SK-N-SH (cell line): ENCODE data around the gene IPO9. TPM values are rescaled to one million over a fixed set of nuclear protein-coding genes. Genes with fewer than 3 reads are reported as not detected.
A peak's percentile ranks its signal among the peaks of the same experiment; 100 is the strongest.

Source experiments
- CTCF ChIA-PET: fragments of 300-600, 350-600 bp; formaldehyde crosslinking; extraction: SDS; loops from one replicate; lab custom pipeline; 2021; lab: Yijun Ruan, JAX
- POLR2A ChIA-PET: fragments of 350-600 bp; sonication (Branson Sonifier 250); formaldehyde crosslinking; extraction: SDS; loops from one replicate; lab custom pipeline; 2020; ENCODE audit warnings: antibody characterized with exemption, inconsistent platforms; lab: Yijun Ruan, JAX
- DNase-seq: peaks from one replicate; pipeline ENCODE4 v3.0.0; 2012
- H2AFZ ChIP-seq: fragments of 200-600 bp; sonication (generic); 2 replicates; pipeline ENCODE4 v1.8.1; 2016; ENCODE audit warnings: antibody characterized with exemption, mild to moderate bottlenecking, low read depth
- H3F3A ChIP-seq: fragments of 200-600 bp; sonication (generic); replicated peaks from 2 replicates; pipeline ENCODE3; 2016; ENCODE audit warnings: antibody characterized with exemption, mild to moderate bottlenecking; ENCODE audit not compliant: insufficient read depth
- H3K27ac ChIP-seq, 2 experiments: fragments of 200-500 bp in 1 of 2; fragments of 200-600 bp in 1 of 2; sonication (Bioruptor generic) in 1 of 2; sonication (generic), shearing (Covaris generic) in 1 of 2; 2 replicates each; pipeline versions ENCODE4 v1.5.1 to v1.6.1; 2014 to 2016; ENCODE audit warnings: low read depth in 2 of 2, inconsistent platforms in 1 of 2, low read length in 1 of 2, mild to moderate bottlenecking in 1 of 2, mixed read lengths in 1 of 2
- H3K27me3 ChIP-seq: fragments of 200-600 bp; sonication (generic), shearing (Covaris generic); 2 replicates; pipeline ENCODE4 v1.6.1; 2016; ENCODE audit warnings: mixed run types; ENCODE audit not compliant: insufficient read depth
- H3K36me3 ChIP-seq, 2 experiments: fragments of 200-500 bp in 1 of 2; fragments of 200-600 bp in 1 of 2; sonication (Bioruptor generic) in 1 of 2; sonication (generic) in 1 of 2; replicated peaks in 1 of 2; 2 replicates each; pipeline versions ENCODE3 to v1.5.1; 2014 to 2016; ENCODE audit warnings: low read length in 1 of 2, mild to moderate bottlenecking in 1 of 2; ENCODE audit not compliant: insufficient read depth in 2 of 2, control insufficient read depth in 1 of 2
- H3K4me1 ChIP-seq, 2 experiments: fragments of 200-500 bp in 1 of 2; fragments of 200-600 bp in 1 of 2; sonication (Bioruptor generic) in 1 of 2; sonication (generic), shearing (Covaris generic) in 1 of 2; 2 replicates each; pipeline versions ENCODE4 v1.5.1 to v1.6.1; 2014 to 2016; ENCODE audit warnings: low read depth in 1 of 2, low read length in 1 of 2, mixed run types in 1 of 2; ENCODE audit not compliant: insufficient read depth in 2 of 2, control insufficient read depth in 1 of 2
- H3K4me2 ChIP-seq: fragments of 200-600 bp; sonication (generic), shearing (Covaris generic); 2 replicates; pipeline ENCODE4 v1.6.1; 2017; ENCODE audit warnings: mixed run types
- H3K4me3 ChIP-seq, 2 experiments: fragments of 200-500 bp in 1 of 2; fragments of 200-600 bp in 1 of 2; sonication (Bioruptor generic) in 1 of 2; sonication (generic), shearing (Covaris generic) in 1 of 2; 2 replicates each; pipeline versions ENCODE4 v1.5.1 to v1.8.1; 2014 to 2016; ENCODE audit warnings: low read depth in 2 of 2, inconsistent platforms in 1 of 2, low read length in 1 of 2, mild to moderate bottlenecking in 1 of 2, mixed read lengths in 1 of 2, moderate library complexity in 1 of 2
- H3K79me2 ChIP-seq: fragments of 200-600 bp; sonication (generic); 2 replicates; pipeline ENCODE4 v1.8.1; 2017; ENCODE audit warnings: mild to moderate bottlenecking; ENCODE audit not compliant: insufficient read depth
- H3K9ac ChIP-seq: fragments of 200-600 bp; sonication (generic); 2 replicates; pipeline ENCODE4 v1.6.1; 2017; ENCODE audit warnings: mixed run types
- H3K9me2 ChIP-seq: fragments of 200-600 bp; sonication (generic); 2 replicates; pipeline ENCODE4 v1.6.1; 2017; ENCODE audit warnings: mixed run types
- H3K9me3 ChIP-seq: fragments of 200-600 bp; sonication (generic); 2 replicates; pipeline ENCODE4 v1.6.1; 2017; ENCODE audit warnings: mixed run types, mild to moderate bottlenecking, moderate library complexity
- H4K20me1 ChIP-seq: fragments of 200-600 bp; sonication (generic); 2 replicates; pipeline ENCODE4 v1.6.1; 2017; ENCODE audit warnings: mild to moderate bottlenecking, mixed run types; ENCODE audit not compliant: insufficient read depth
- CHD2 ChIP-seq: fragments of 150-350 bp; IDR thresholded peaks from 2 replicates; pipeline ENCODE4 v1.6.1; 2018; ENCODE audit warnings: low read length; ENCODE audit not compliant: partially characterized antibody
- ELF1 ChIP-seq: IDR thresholded peaks from 2 replicates; pipeline ENCODE4 v1.4.0; 2012
- FOSL2 ChIP-seq: IDR thresholded peaks from 2 replicates; pipeline ENCODE4 v1.4.0; 2012; ENCODE audit warnings: low read depth, mild to moderate bottlenecking, moderate library complexity, borderline replicate concordance
- FOXJ3 ChIP-seq: sonication (generic); formaldehyde crosslinking; IDR thresholded peaks from 2 replicates; pipeline ENCODE4 v1.5.1; 2020; ENCODE audit warnings: mild to moderate bottlenecking, missing genetic modification reagents
- FOXM1 ChIP-seq: IDR thresholded peaks from 2 replicates; pipeline ENCODE4 v1.4.0; 2012; ENCODE audit warnings: low read depth, mild to moderate bottlenecking
- GATA2 ChIP-seq: sonication (generic); formaldehyde crosslinking; IDR thresholded peaks from 2 replicates; pipeline ENCODE4 v1.5.0; 2020; ENCODE audit warnings: mild to moderate bottlenecking, missing genetic modification reagents
- MAX ChIP-seq: IDR thresholded peaks from 2 replicates; pipeline ENCODE4 v1.4.0; 2012; ENCODE audit warnings: low read depth
- MEF2A ChIP-seq: IDR thresholded peaks from 2 replicates; pipeline ENCODE4 v1.4.0; 2012; ENCODE audit warnings: low read depth, borderline replicate concordance
- NRF1 ChIP-seq: IDR thresholded peaks from 2 replicates; pipeline ENCODE4 v1.6.1; 2012; ENCODE audit warnings: low read depth, mild to moderate bottlenecking, low read length
- RAD21 ChIP-seq: IDR thresholded peaks from 2 replicates; pipeline ENCODE4 v1.6.1; 2012; ENCODE audit warnings: mild to moderate bottlenecking, low read length
- REST ChIP-seq: IDR thresholded peaks from 2 replicates; pipeline ENCODE4 v1.6.1; 2012; ENCODE audit warnings: mild to moderate bottlenecking, low read depth, low read length, moderate library complexity
- SIN3A ChIP-seq: IDR thresholded peaks from 2 replicates; pipeline ENCODE4 v1.6.1; 2012; ENCODE audit warnings: low read depth, mild to moderate bottlenecking, low read length, moderate library complexity, borderline replicate concordance
- SMC3 ChIP-seq: IDR thresholded peaks from 2 replicates; pipeline ENCODE4 v1.6.1; 2012; ENCODE audit warnings: low read depth, low read length, improper control_type of control experiment
- TAF1 ChIP-seq: IDR thresholded peaks from 2 replicates; pipeline ENCODE4 v1.6.1; 2012; ENCODE audit warnings: low read depth, mild to moderate bottlenecking, low read length, moderate library complexity, borderline replicate concordance
- TCF12 ChIP-seq: IDR thresholded peaks from 2 replicates; pipeline ENCODE4 v1.4.0; 2012
- USF2 ChIP-seq: fragments of 150-350 bp; IDR thresholded peaks from 2 replicates; pipeline ENCODE4 v1.6.1; 2017; ENCODE audit warnings: antibody characterized with exemption, low read length, low read depth, borderline replicate concordance
- YY1 ChIP-seq: IDR thresholded peaks from 2 replicates; pipeline ENCODE4 v1.4.0; 2012; ENCODE audit warnings: low read depth, mild to moderate bottlenecking
- WGBS: methylation state at CpG from one replicate; pipeline ENCODE4 v1.1.6; 2017; ENCODE audit warnings: low lambda C conversion rate; 5-methylcytosine and 5-hydroxymethylcytosine counted together
- polyA plus RNA-seq, 3 experiments: library from polyadenylated mRNA; depleted of rRNA; stranded (reverse); fragments of >200 nt; gene quantifications; 2 replicates each; pipeline ENCODE4 v1.2.3, GENCODE V29; 2012
- TF ChIP-seq, protein P1 (sequence below): fragments of 150-350 bp; IDR thresholded peaks from 2 replicates; pipeline ENCODE4 v1.6.1; 2016; ENCODE audit warnings: mild to moderate bottlenecking, low read depth, low read length
- TF ChIP-seq, protein P2 (sequence below): IDR thresholded peaks from 2 replicates; pipeline ENCODE4; 2012

The IPO9 gene
- polyA plus RNA-seq, 1 of the 3 experiments (the other 2 are of a cell fraction), result 24.5 TPM

GRCh38 chr1:201845331-201846083 is 16.6 kb downstream of the IPO9 start:
- no peak overlapping the region for H2AFZ ChIP-seq
- DNase-seq, result no peak
- H3K4me3 ChIP-seq, result no peak overlapping the region
- no peaks in the 10 kb centered on the region for H3K9me2 ChIP-seq
- H3F3A ChIP-seq, result peaks cover 55% of the 10 kb centered on the region
- peaks cover 19 to 38% of the 10 kb centered on the region in 2 experiments for H3K36me3 ChIP-seq
- H3K9ac ChIP-seq, result peak overlapping the region; percentile 39; the same call in 1 of the 2 replicates
- H3K4me2 ChIP-seq, result peak overlapping the region; percentile 39
- CTCF ChIA-PET, result interaction anchor here (1.1 to 2.2 kb wide), 4 partner anchors 16 to 285 kb away, joined by 3 to 7 read pairs (median 4); no protein-coding TSS in a partner anchor
- H3K79me2 ChIP-seq, result peaks cover 85% of the 10 kb centered on the region
- H3K27me3 ChIP-seq, result no peaks in the 10 kb centered on the region
- no peaks in the 10 kb centered on the region for H3K9me3 ChIP-seq
- POLR2A ChIA-PET, result no interaction called here
- peak overlapping the region in 1 of 2 experiments; percentile 83; a peak in 2 of 4 replicates for H3K27ac ChIP-seq
- H4K20me1 ChIP-seq, result peaks cover 9% of the 10 kb centered on the region
- TF ChIP-seq FOXM1 (0 out of 2 replicates have a peak, but pooled peaks have one; percentile 34), CHD2 (no peak)
- H3K4me1 ChIP-seq, result peaks cover 5 to 25% of the 10 kb centered on the region in 2 experiments
- WGBS, result 77% methylated on average over 2 of the region's 2 CpGs

DNA sequence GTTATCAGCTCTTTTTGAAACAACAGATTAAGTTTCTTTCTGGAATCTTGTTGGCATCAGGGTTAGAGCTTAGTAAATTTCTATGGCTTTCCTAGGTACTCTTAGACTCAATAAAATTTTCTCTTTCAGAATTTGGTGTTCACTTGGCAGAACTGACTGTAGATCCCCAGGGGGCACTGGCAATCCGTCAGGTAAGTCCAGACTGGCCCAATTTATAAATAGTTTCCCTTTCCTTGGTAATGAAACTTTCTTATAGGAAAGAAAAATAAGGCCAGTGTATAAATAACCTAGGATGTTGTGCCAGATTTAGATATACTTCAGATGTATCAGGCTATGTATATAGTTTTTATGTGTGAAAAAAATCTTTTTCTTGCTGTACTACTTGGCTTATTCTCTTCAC is 18.2 kb downstream of the IPO9 start:
- H3K27ac ChIP-seq, result peak overlapping the region in 1 of 2 experiments; percentile 17; a peak in 2 of 4 replicates

More for the DNA sequence above, 18.2 kb downstream of the IPO9 start:
- H3K79me2 ChIP-seq, result peaks cover 85% of the 10 kb centered on the region
- TF ChIP-seq NRF1, result no peak
- TF ChIP-seq CHD2, result no peak
- no peak for TF ChIP-seq USF2
- no peak for TF ChIP-seq MAX
- TF ChIP-seq, protein P1, sequence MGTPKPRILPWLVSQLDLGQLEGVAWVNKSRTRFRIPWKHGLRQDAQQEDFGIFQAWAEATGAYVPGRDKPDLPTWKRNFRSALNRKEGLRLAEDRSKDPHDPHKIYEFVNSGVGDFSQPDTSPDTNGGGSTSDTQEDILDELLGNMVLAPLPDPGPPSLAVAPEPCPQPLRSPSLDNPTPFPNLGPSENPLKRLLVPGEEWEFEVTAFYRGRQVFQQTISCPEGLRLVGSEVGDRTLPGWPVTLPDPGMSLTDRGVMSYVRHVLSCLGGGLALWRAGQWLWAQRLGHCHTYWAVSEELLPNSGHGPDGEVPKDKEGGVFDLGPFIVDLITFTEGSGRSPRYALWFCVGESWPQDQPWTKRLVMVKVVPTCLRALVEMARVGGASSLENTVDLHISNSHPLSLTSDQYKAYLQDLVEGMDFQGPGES, result no peak
- TF ChIP-seq GATA2 (CRISPR knock-in tag), result no peak
- TF ChIP-seq YY1, result no peak
- TF ChIP-seq FOXJ3, result no peak
- no peak for TF ChIP-seq TCF12
- TF ChIP-seq SMC3, result no peak
- no peak for TF ChIP-seq RAD21
- TF ChIP-seq FOSL2, result no peak
- no peak for TF ChIP-seq REST
- no peak for TF ChIP-seq ELF1
- TF ChIP-seq MEF2A, result no peak
- no peak for TF ChIP-seq SIN3A
- TF ChIP-seq TAF1, result no peak
- TF ChIP-seq, protein P2, sequence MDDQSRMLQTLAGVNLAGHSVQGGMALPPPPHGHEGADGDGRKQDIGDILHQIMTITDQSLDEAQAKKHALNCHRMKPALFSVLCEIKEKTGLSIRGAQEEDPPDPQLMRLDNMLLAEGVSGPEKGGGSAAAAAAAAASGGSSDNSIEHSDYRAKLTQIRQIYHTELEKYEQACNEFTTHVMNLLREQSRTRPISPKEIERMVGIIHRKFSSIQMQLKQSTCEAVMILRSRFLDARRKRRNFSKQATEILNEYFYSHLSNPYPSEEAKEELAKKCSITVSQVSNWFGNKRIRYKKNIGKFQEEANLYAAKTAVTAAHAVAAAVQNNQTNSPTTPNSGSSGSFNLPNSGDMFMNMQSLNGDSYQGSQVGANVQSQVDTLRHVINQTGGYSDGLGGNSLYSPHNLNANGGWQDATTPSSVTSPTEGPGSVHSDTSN, result no peak
- no peaks in the 10 kb centered on the region for H3K9me2 ChIP-seq
- no peak overlapping the region for H2AFZ ChIP-seq
- ChIA-PET CTCF (interaction anchor here (1.1 to 3.1 kb wide), 5 partner anchors 13 to 317 kb away, joined by 3 to 12 read pairs (median 3); no protein-coding TSS in a partner anchor), POLR2A (no interaction called here)
- no peak overlapping the region for H3K9ac ChIP-seq
- 0 out of 4 replicates have a peak overlapping the region, but pooled peaks of 1 of the 2 experiments have one; percentile 2 for H3K4me3 ChIP-seq
- peaks cover 9% of the 10 kb centered on the region for H4K20me1 ChIP-seq
- peaks cover 32 to 47% of the 10 kb centered on the region in 2 experiments for H3K36me3 ChIP-seq
- H3K4me2 ChIP-seq, result 0 out of 2 replicates have a peak overlapping the region, but pooled peaks have one; percentile 2
- H3K27me3 ChIP-seq, result no peaks in the 10 kb centered on the region
- H3F3A ChIP-seq, result peaks cover 71% of the 10 kb centered on the region
- DNase-seq, result no peak
- WGBS, result 88% methylated on average over 1 of the region's 1 CpG
- peaks cover 5 to 34% of the 10 kb centered on the region in 2 experiments for H3K4me1 ChIP-seq
- H3K9me3 ChIP-seq, result no peaks in the 10 kb centered on the region
